OCI-LY1 (cell line): ENCODE measurements around the gene FLACC1.

Experiments used
- H2AFZ ChIP-seq: fragments of 200-600 bp; sonication (generic), shearing (Covaris generic); 2 replicates; pipeline ENCODE4 v1.6.0; 2014; ENCODE audit warnings: antibody characterized with exemption, mild to moderate bottlenecking, low read length
- H3F3A ChIP-seq: fragments of 200-600 bp; sonication (generic), shearing (Covaris generic); 2 replicates; pipeline ENCODE4 v1.6.0; 2014; ENCODE audit warnings: mild to moderate bottlenecking, antibody characterized with exemption, low read length, moderate library complexity; ENCODE audit not compliant: insufficient read depth
- H3K27ac ChIP-seq: fragments of 200-600 bp; sonication (generic); 2 replicates; pipeline ENCODE4 v1.5.1; 2014; ENCODE audit warnings: low read length, mixed run types, mild to moderate bottlenecking, low read depth; ENCODE audit not compliant: poor library complexity, severe bottlenecking
- H3K27me3 ChIP-seq: fragments of 200-600 bp; sonication (generic); 2 replicates; pipeline ENCODE4 v1.6.0; 2014; ENCODE audit warnings: antibody characterized with exemption, mild to moderate bottlenecking, low read length, moderate library complexity; ENCODE audit not compliant: insufficient read depth
- H3K36me3 ChIP-seq: fragments of 200-600 bp; sonication (generic); 2 replicates; pipeline ENCODE4 v1.6.1; 2014; ENCODE audit warnings: mild to moderate bottlenecking, antibody characterized with exemption, low read length, moderate library complexity, mixed read lengths; ENCODE audit not compliant: insufficient read depth
- H3K4me1 ChIP-seq: fragments of 200-600 bp; sonication (generic); 2 replicates; pipeline ENCODE4 v1.5.1; 2014; ENCODE audit warnings: mild to moderate bottlenecking, low read length, moderate library complexity; ENCODE audit not compliant: insufficient read depth, severe bottlenecking
- H3K4me2 ChIP-seq: fragments of 200-600 bp; sonication (generic), shearing (Covaris generic); 2 replicates; pipeline ENCODE4 v1.6.1; 2014; ENCODE audit warnings: low read length
- H3K4me3 ChIP-seq: fragments of 200-600 bp; sonication (generic); 2 replicates; pipeline ENCODE4 v1.5.1; 2014; ENCODE audit warnings: low read length, low read depth, mild to moderate bottlenecking, mixed read lengths; ENCODE audit not compliant: poor library complexity, severe bottlenecking
- H3K79me2 ChIP-seq: fragments of 200-600 bp; shearing (Covaris generic); 2 replicates; pipeline ENCODE4 v1.6.1; 2016; ENCODE audit warnings: mixed run types, low read length, mixed read lengths; ENCODE audit not compliant: insufficient read depth
- H3K9ac ChIP-seq: fragments of 200-600 bp; sonication (generic), shearing (Covaris generic); 2 replicates; pipeline ENCODE4 v1.6.1; 2014; ENCODE audit warnings: mild to moderate bottlenecking, low read length, mixed read lengths
- H3K9me2 ChIP-seq: fragments of 200-600 bp; sonication (generic), shearing (Covaris generic); 2 replicates; pipeline ENCODE4 v1.6.1; 2014; ENCODE audit warnings: low read depth, mild to moderate bottlenecking, low read length, mixed read lengths
- H3K9me3 ChIP-seq: fragments of 200-600 bp; shearing (Covaris generic); 2 replicates; pipeline ENCODE4 v1.6.1; 2014; ENCODE audit warnings: low read length, mixed read lengths
- H4K20me1 ChIP-seq: fragments of 200-600 bp; sonication (generic), shearing (Covaris generic); 2 replicates; pipeline ENCODE4 v1.6.0; 2016; ENCODE audit warnings: mild to moderate bottlenecking, low read length; ENCODE audit not compliant: insufficient read depth
- CTCF ChIP-seq: fragments of 200-600 bp; sonication (generic), shearing (Covaris generic); IDR thresholded peaks from 2 replicates; pipeline ENCODE4 v1.5.1; 2017; ENCODE audit warnings: mild to moderate bottlenecking, antibody characterized with exemption, low read length, moderate library complexity, mixed read lengths
- EZH2 ChIP-seq: fragments of 200-600 bp; sonication (generic), shearing (Covaris generic); IDR thresholded peaks from 2 replicates; pipeline ENCODE4 v1.8.0; 2017; ENCODE audit warnings: borderline replicate concordance, mixed run types, mild to moderate bottlenecking, antibody characterized with exemption, low read length, moderate library complexity, mixed read lengths

FLACC1 gene

GRCh38 chr2:201343559-201343958 is 13.6 kb downstream of the FLACC1 start:
- no peaks in the 10 kb centered on the region for H3K27me3 ChIP-seq
- no peaks in the 10 kb centered on the region for H3K9me2 ChIP-seq
- no peaks in the 10 kb centered on the region; the same call in 1 of the 2 replicates for H3K9me3 ChIP-seq
- no peaks in the 10 kb centered on the region for H3K79me2 ChIP-seq
- H2AFZ ChIP-seq = no peak overlapping the region
- H3K9ac ChIP-seq = no peak overlapping the region; the same call in 1 of the 2 replicates
- H3F3A ChIP-seq = no peaks in the 10 kb centered on the region
- H3K36me3 ChIP-seq = no peaks in the 10 kb centered on the region
- H3K27ac ChIP-seq = peak overlapping the region; percentile 76
- H4K20me1 ChIP-seq = no peaks in the 10 kb centered on the region
- TF ChIP-seq EZH2 (no peak), CTCF (no peak)
- no peak overlapping the region for H3K4me3 ChIP-seq
- H3K4me1 ChIP-seq = peaks cover 36% of the 10 kb centered on the region
- H3K4me2 ChIP-seq = peak overlapping the region; percentile 8; the same call in 1 of the 2 replicates

- Histone ChIP-seq H3K9me3 (no peaks in the 10 kb centered on the region; the same call in 1 of the 2 replicates), H2AFZ (no peak overlapping the region), H3K9ac (no peak overlapping the region), H3K27me3 (no peaks in the 10 kb centered on the region), H3K9me2 (no peaks in the 10 kb centered on the region), H3K36me3 (no peaks in the 10 kb centered on the region), H3K4me3 (no peak overlapping the region), H3F3A (no peaks in the 10 kb centered on the region), H3K4me2 (no peak overlapping the region), H3K4me1 (peaks cover 36% of the 10 kb centered on the region), H4K20me1 (no peaks in the 10 kb centered on the region), H3K27ac (peak overlapping the region; percentile 76), H3K79me2 (no peaks in the 10 kb centered on the region)
- TF ChIP-seq CTCF = no peak
These were observed 14.2 kb downstream of the FLACC1 start for GRCh38 chr2:201342923-201343322.

GRCh38 chr2:201329409-201329808 is 27.7 kb downstream of the FLACC1 start:
- H3K4me2 ChIP-seq = no peak overlapping the region

More at GRCh38 chr2:201329409-201329808, 27.7 kb downstream of the FLACC1 start:
- H3K36me3 ChIP-seq = no peaks in the 10 kb centered on the region
- no peak overlapping the region for H3K4me3 ChIP-seq
- H3K9me3 ChIP-seq = no peaks in the 10 kb centered on the region
- no peak overlapping the region for H3K9ac ChIP-seq
- no peaks in the 10 kb centered on the region for H3K4me1 ChIP-seq
- no peaks in the 10 kb centered on the region for H3K79me2 ChIP-seq
- no peaks in the 10 kb centered on the region for H3F3A ChIP-seq
- H3K9me2 ChIP-seq = no peaks in the 10 kb centered on the region
- no peak overlapping the region for H2AFZ ChIP-seq
- no peak overlapping the region for H3K27ac ChIP-seq
- H4K20me1 ChIP-seq = no peaks in the 10 kb centered on the region
- TF ChIP-seq CTCF = no peak
- TF ChIP-seq EZH2 = no peak
- no peaks in the 10 kb centered on the region for H3K27me3 ChIP-seq
